ENCODE measurements around the gene PARN.

The PARN gene

GRCh38 chr16:14496047-14496770 is 133.9 kb downstream of the PARN start (continued):
- TF ChIP-seq ZNF837 (tag by site-specific recombination; IDR thresholded peaks at IDR 0.05) = no peak
- TF ChIP-seq ZNF585B (tag by site-specific recombination; IDR thresholded peaks at IDR 0.05) = no peak
- no peak for TF ChIP-seq ZBTB44 (tag by site-specific recombination; IDR thresholded peaks at IDR 0.05)

- TF ChIP-seq ZNF398 (tag by site-specific recombination; IDR thresholded peaks at IDR 0.05) (no peak), ZNF239 (tag by site-specific recombination; IDR thresholded peaks at IDR 0.05) (no peak), ZNF433 (tag by site-specific recombination; IDR thresholded peaks at IDR 0.05; ENCODE audit: low read depth) (no peak)
- Histone ChIP-seq H3K27ac (ENCODE audit: extremely low read depth, low read depth, low read length) (no peak overlapping the region), H3K36me3 (ENCODE audit: control insufficient read depth in 2 of 2, insufficient read depth in 1 of 2, low read length in 2 of 2) (no peaks in the 10 kb centered on the region), H3K4me1 (ENCODE audit: control insufficient read depth, insufficient read depth, low read length) (no peaks in the 10 kb centered on the region), H3K4me3 (ENCODE audit: low read depth, low read length) (no peak overlapping the region), H3K9me3 (ENCODE audit: control insufficient read depth, insufficient read depth, low read depth, low read length) (no peaks in the 10 kb centered on the region)
- ChIA-PET CTCF (no interaction called here), POLR2A (no interaction called here)
Observed at GRCh38 chr16:14495213-14496046, 134.6 kb downstream of the PARN start.

- Histone ChIP-seq H3K9me3 (ENCODE audit: control insufficient read depth, insufficient read depth, low read depth, low read length) (no peaks in the 10 kb centered on the region), H3K4me3 (ENCODE audit: low read depth, low read length) (no peak overlapping the region), H3K27ac (ENCODE audit: extremely low read depth, low read depth, low read length) (no peak overlapping the region), H3K4me1 (ENCODE audit: control insufficient read depth, insufficient read depth, low read length) (no peaks in the 10 kb centered on the region), H3K36me3 (ENCODE audit: control insufficient read depth in 2 of 2, insufficient read depth in 1 of 2, low read length in 2 of 2) (no peaks in the 10 kb centered on the region)
- ChIA-PET CTCF (no interaction called here), POLR2A (no interaction called here)
- TF ChIP-seq ZNF76 (tag by site-specific recombination; IDR thresholded peaks at IDR 0.05; ENCODE audit: borderline replicate concordance, low read depth) = no peak
- no peak for TF ChIP-seq REST (tag by site-specific recombination; IDR thresholded peaks at IDR 0.05)
- no peak for TF ChIP-seq ZNF704 (tag by site-specific recombination; IDR thresholded peaks at IDR 0.05)
- TF ChIP-seq ZNF37A (tag by site-specific recombination; IDR thresholded peaks at IDR 0.05) = no peak
- no peak for TF ChIP-seq ZNF19 (tag by site-specific recombination; IDR thresholded peaks at IDR 0.05; ENCODE audit: low read depth)
- TF ChIP-seq ZNF510 (tag by site-specific recombination; IDR thresholded peaks at IDR 0.05; ENCODE audit: insufficient replicate concordance) = no peak
- TF ChIP-seq ZNF138 (tag by site-specific recombination; IDR thresholded peaks at IDR 0.05; ENCODE audit: borderline replicate concordance) = no peak
- TF ChIP-seq ZNF423 (tag by site-specific recombination; IDR thresholded peaks at IDR 0.05) = no peak
- no peak for TF ChIP-seq SCRT1 (tag by site-specific recombination; IDR thresholded peaks at IDR 0.05; ENCODE audit: borderline replicate concordance)
- TF ChIP-seq ZNF544 (tag by site-specific recombination; IDR thresholded peaks at IDR 0.05) = no peak
- TF ChIP-seq ZNF391 (tag by site-specific recombination; IDR thresholded peaks at IDR 0.05; ENCODE audit: borderline replicate concordance, low read depth) = no peak
- no peak for TF ChIP-seq OSR2 (tag by site-specific recombination; IDR thresholded peaks at IDR 0.05)
- TF ChIP-seq ZBTB17 (tag by site-specific recombination; IDR thresholded peaks at IDR 0.05) = no peak
- no peak for TF ChIP-seq ZNF18 (tag by site-specific recombination; IDR thresholded peaks at IDR 0.05)
Observed at GRCh38 chr16:14494396-14494966, 135.6 kb downstream of the PARN start.

All from HEK293 (cell line).